Endothelial cell of umbilical vein (primary cell): ENCODE results near the gene AZU1. TPM values are rescaled to one million over a fixed set of nuclear protein-coding genes. Genes with fewer than 3 reads are reported as not detected.

ENCODE experiments used
- Bru-seq: library from RNA; stranded (reverse); fragments of 400-500 nt; gene quantifications from one replicate; lab custom pipeline; 2021; lab: Mats Ljungman, UMichigan
- BruChase-seq, 2 experiments: library from RNA; stranded (reverse); fragments of 400-500 nt; gene quantifications; one replicate each; lab custom pipeline; 2021; lab: Mats Ljungman, UMichigan
- BruUV-seq: library from RNA; stranded (reverse); fragments of 400-500 nt; replicated peaks from 2 replicates; lab custom pipeline; 2021; lab: Mats Ljungman, UMichigan
- CTCF ChIA-PET: fragments of 300-600, 350-600 bp; sonication (Branson Sonifier 250); formaldehyde crosslinking; loops from one replicate; lab custom pipeline; 2021; ENCODE audit warnings: antibody characterized with exemption, inconsistent platforms; lab: Charles Lee
- POLR2A ChIA-PET: fragments of 300-600, 350-600 bp; sonication (Branson Sonifier 250); formaldehyde crosslinking; loops from one replicate; lab custom pipeline; 2021; ENCODE audit warnings: antibody characterized with exemption, inconsistent platforms; lab: Charles Lee
- DNase-seq: peaks from one replicate; pipeline ENCODE4 v3.0.0-alpha.2; 2011; ENCODE audit warnings: low read depth, low spot score
- FAIRE-seq: peaks from 2 replicates; lab custom pipeline; 2011; peaks lifted over from hg19 to GRCh38; lab: Jason Lieb, UNC
- H2AFZ ChIP-seq: 2 replicates; pipeline ENCODE4 v1.6.0; 2012; ENCODE audit warnings: low read depth, low read length, control low read depth, inconsistent platforms
- H3K27ac ChIP-seq: 2 replicates; pipeline ENCODE4 v1.5.1; 2011; ENCODE audit warnings: low read depth, mild to moderate bottlenecking, control low read depth, low read length, moderate library complexity; ENCODE audit not compliant: insufficient read depth
- H3K27me3 ChIP-seq, 2 experiments: 2 replicates each; pipeline versions ENCODE4 v1.6.0 to v1.6.1; 2011; ENCODE audit warnings: low read length in 2 of 2, mixed read lengths in 1 of 2; ENCODE audit not compliant: control insufficient read depth in 2 of 2, insufficient read depth in 2 of 2
- H3K36me3 ChIP-seq, 2 experiments: 2 replicates in 1 of 2; 3 replicates in 1 of 2; pipeline ENCODE4 v1.5.1; 2011; ENCODE audit warnings: low read length in 2 of 2, mild to moderate bottlenecking in 1 of 2, moderate library complexity in 1 of 2; ENCODE audit not compliant: control insufficient read depth in 2 of 2, insufficient read depth in 2 of 2; ENCODE audit errors: extremely low read depth in 1 of 2
- H3K4me1 ChIP-seq: 3 replicates; pipeline ENCODE4 v1.5.1; 2011; ENCODE audit warnings: mild to moderate bottlenecking, low read length; ENCODE audit not compliant: control insufficient read depth, insufficient read depth; ENCODE audit errors: extremely low read depth
- H3K4me2 ChIP-seq: 2 replicates; pipeline ENCODE4 v1.6.1; 2011; ENCODE audit warnings: low read length, control low read depth, mixed read lengths; ENCODE audit not compliant: insufficient read depth
- H3K4me3 ChIP-seq, 3 experiments: fragments of 200-600 bp in 1 of 3; sonication (generic), shearing (Covaris generic) in 1 of 3; replicated peaks in 1 of 3; 2 replicates each; pipeline ENCODE4 v1.5.1; 2011 to 2016; ENCODE audit warnings: control low read depth in 3 of 3, low read length in 3 of 3, mild to moderate bottlenecking in 2 of 3, inconsistent platforms in 1 of 3, low read depth in 1 of 3, moderate library complexity in 1 of 3; ENCODE audit not compliant: insufficient read depth in 1 of 3
- H3K79me2 ChIP-seq: 2 replicates; pipeline ENCODE4 v1.6.0; 2012; ENCODE audit warnings: low read length, inconsistent platforms; ENCODE audit not compliant: control insufficient read depth, insufficient read depth
- H3K9ac ChIP-seq: replicated peaks from 2 replicates; pipeline ENCODE3; 2011; ENCODE audit warnings: low read length, control low read depth; ENCODE audit not compliant: insufficient read depth; ENCODE audit errors: extremely low read depth
- H3K9me1 ChIP-seq: replicated peaks from 3 replicates; pipeline ENCODE4 v1.6.0; 2011; ENCODE audit warnings: mild to moderate bottlenecking, low read length; ENCODE audit not compliant: control insufficient read depth, insufficient read depth; ENCODE audit errors: extremely low read depth
- H3K9me3 ChIP-seq: replicated peaks from 2 replicates; pipeline ENCODE4 v1.5.1; 2012; ENCODE audit warnings: low read length, inconsistent platforms; ENCODE audit not compliant: control insufficient read depth, insufficient read depth
- H4K20me1 ChIP-seq: replicated peaks from 2 replicates; pipeline ENCODE3; 2011; ENCODE audit warnings: mild to moderate bottlenecking, low read length; ENCODE audit not compliant: control insufficient read depth, insufficient read depth; ENCODE audit errors: extremely low read depth
- CTCF ChIP-seq, 2 donors: IDR thresholded peaks; 1 replicate in 1 of 2; 2 replicates in 1 of 2; pipeline ENCODE4 v1.5.1; 2011; ENCODE audit warnings: low read length in 2 of 2, mild to moderate bottlenecking in 2 of 2, moderate library complexity in 2 of 2, control low read depth in 1 of 2, inconsistent platforms in 1 of 2, low read depth in 1 of 2; ENCODE audit not compliant: insufficient read depth in 1 of 2; ENCODE audit errors: extremely low read depth in 1 of 2
- EZH2 ChIP-seq: IDR thresholded peaks from 2 replicates; pipeline ENCODE4 v1.6.1; 2012; ENCODE audit warnings: borderline replicate concordance, low read depth, mild to moderate bottlenecking, moderate library complexity, low read length, inconsistent platforms; ENCODE audit not compliant: severe bottlenecking
- FOS ChIP-seq: IDR thresholded peaks from 2 replicates; pipeline ENCODE4 v1.6.1; 2011; ENCODE audit warnings: mild to moderate bottlenecking, low read length, moderate library complexity, borderline replicate concordance; ENCODE audit not compliant: insufficient read depth
- GATA2 ChIP-seq: IDR thresholded peaks from 2 replicates; pipeline ENCODE4 v1.7.0; 2011; ENCODE audit warnings: low read depth, mild to moderate bottlenecking, moderate library complexity, mixed read lengths, low read length; ENCODE audit not compliant: insufficient read length, insufficient read depth
- JUN ChIP-seq: IDR thresholded peaks from 2 replicates; pipeline ENCODE4 v1.6.1; 2011; ENCODE audit warnings: borderline replicate concordance, low read depth; ENCODE audit not compliant: insufficient read length, insufficient read depth
- MAX ChIP-seq: IDR thresholded peaks from 2 replicates; pipeline ENCODE4 v1.6.1; 2011; ENCODE audit not compliant: insufficient read depth, insufficient read length
- MYC ChIP-seq: IDR thresholded peaks from one replicate; pipeline ENCODE4 v1.6.1; 2011; ENCODE audit warnings: mild to moderate bottlenecking, low read depth, low read length
- POLR2A ChIP-seq: IDR thresholded peaks from 2 replicates; pipeline ENCODE4 v1.6.1; 2012; ENCODE audit warnings: low read depth, mild to moderate bottlenecking, control low read depth, low read length
- POLR2AphosphoS5 ChIP-seq: IDR thresholded peaks from 2 replicates; pipeline ENCODE4 v1.6.1; 2012; ENCODE audit warnings: low read depth, mild to moderate bottlenecking, control low read depth, low read length, moderate library complexity; ENCODE audit not compliant: insufficient read depth
- dilution Hi-C: fragments of 300-500 bp; cut with MboI; formaldehyde crosslinking; loops from one replicate; pipeline ENCODE4 v1.15.0; 2019; ENCODE audit warnings: low sequenced_read_pairs; ENCODE audit not compliant: extremely low pct_ligation_motif_present
- intact Hi-C: fragments of 100-400 bp; cut with micrococcal nuclease; formaldehyde crosslinking; loops from one replicate; pipeline ENCODE4 v1.10.0; 2022
- long read RNA-seq: library from polyadenylated mRNA; stranded (forward); transcript quantifications from one replicate; pipeline ENCODE4 v2.0.0, GENCODE V29; 2021
- polyA minus RNA-seq, 3 experiments: library from RNA; depleted of rRNA, polyadenylated mRNA; stranded (reverse); fragments of >200 nt; gene quantifications; 1 replicate in 1 of 3; 2 replicates in 2 of 3; pipeline ENCODE4 v1.2.3, GENCODE V29; 2011
- polyA plus RNA-seq, 4 experiments: library from polyadenylated mRNA; depleted of rRNA in 3 of 4; stranded (reverse) in 3 of 4; unstranded in 1 of 4; fragments of >200 nt; gene quantifications; 2 replicates each; pipeline versions ENCODE4 v1.2.1 to v1.2.3, GENCODE V29; 2011 to 2012; ENCODE audit warnings: missing spikeins in 1 of 4
- total RNA-seq: library from RNA; stranded (reverse); gene quantifications from 2 replicates; pipeline ENCODE4 v1.2.3, GENCODE V29; 2021

The AZU1 gene
- total RNA-seq (not detected in 2 replicates), polyA plus RNA-seq (0.12 TPM in 1 of 2 replicates, not detected in the other), polyA minus RNA-seq (not detected in 2 replicates), Bru-seq, nascent RNA (percentile 14 among the genes with signal in this experiment), BruChase-seq, experiment 1, labeled RNA remaining after a 6-hour chase (percentile 20 among the genes with signal in this experiment), BruChase-seq, experiment 2, labeled RNA remaining after a 2-hour chase (percentile 10 among the genes with signal in this experiment)
- polyA plus RNA-seq (2011; cell fraction: cytosol; rRNA removed): not detected in 2 replicates
- polyA plus RNA-seq (2011; cell fraction: nucleus; rRNA removed): not detected in 2 replicates
- polyA plus RNA-seq (2012): not detected in 2 replicates
- not detected for polyA minus RNA-seq (2011; cell fraction: cytosol; rRNA and poly(A)+ RNA removed)
- not detected in 2 replicates for polyA minus RNA-seq (2011; cell fraction: nucleus; rRNA and poly(A)+ RNA removed)
- long read RNA-seq: 0 reads

GRCh38 chr19:827710-828321, at the start of gene AZU1:
Gene AZU1 (plus strand): TSS chr19:827837. CDS start chr19:827847, 10 bp downstream.
- FAIRE-seq: no peak
- dilution Hi-C loops: no loop called here

More at GRCh38 chr19:827710-828321, at the start of gene AZU1:
- Histone ChIP-seq H2AFZ (no peak within 1 kb of the TSS), H3K9ac (no peak within 1 kb of the TSS), H4K20me1 (no peaks in the 10 kb centered on the region), H3K9me1 (no peaks in the 10 kb centered on the region), H3K4me2 (no peak within 1 kb of the TSS), H3K9me3 (no peaks in the 10 kb centered on the region), H3K4me3 (no peak within 1 kb of the TSS), H3K27me3 (no peaks in the 10 kb centered on the region), H3K79me2 (no peaks in the 10 kb centered on the region), H3K36me3 (no peaks in the 10 kb centered on the region), H3K27ac (no peak within 1 kb of the TSS), H3K4me1 (no peaks in the 10 kb centered on the region)
- intact Hi-C loops: no loop called here
- no peak for DNase-seq
- POLR2A ChIA-PET: no interaction called here
- CTCF ChIA-PET: interaction anchor here (0.6 kb wide), 1 partner anchor 33 kb away, joined by 5 read pairs; no protein-coding TSS in a partner anchor
- no TSS peak for BruUV-seq
- TF ChIP-seq JUN: no peak
- TF ChIP-seq MAX: no peak
- TF ChIP-seq POLR2A: no peak
- TF ChIP-seq POLR2AphosphoS5: no peak
- TF ChIP-seq GATA2: no peak
- no peak for TF ChIP-seq FOS
- TF ChIP-seq EZH2: no peak
- TF ChIP-seq MYC: no peak
- no peak for TF ChIP-seq CTCF (IDR thresholded peaks at IDR 0.05; ENCODE audit: extremely low read depth in 1 of 2, insufficient read depth in 1 of 2, low read depth in 1 of 2, low read length in 2 of 2)
